Heart left ventricle (tissue), 13 donors: ENCODE measurements around the gene AKR7A2.

ENCODE experiments used
- CTCF ChIP-seq, 12 donors: fragments of 200-600 bp; sonication (generic) in 4 of 12; IDR thresholded peaks; one replicate each; pipeline versions ENCODE4 v1.5.0 to v1.8.0; 2018 to 2022; ENCODE audit warnings: antibody characterized with exemption in 12 of 12, mild to moderate bottlenecking in 5 of 12
- POLR2A ChIP-seq, 2 donors: fragments of 450-650 bp; IDR thresholded peaks; one replicate each; pipeline ENCODE4 v1.6.1; 2017; ENCODE audit warnings: antibody characterized with exemption in 2 of 2, mild to moderate bottlenecking in 2 of 2, moderate library complexity in 2 of 2
- donor health status: ischemic (EF 13 %, LVEDD 7.1; RV severe dilation, severe dysfunction).
- donor health status: DM: no; HTN: yes; CAD: no.
- donor health status: DM: no; HTN: no; CAD: no.
- donor health status: ischemic (EF 25% LVEDD 6.9; RV normal size, moderate dysfunction).
- donor health status: ischemic (EF 25% LVEDD 5.7; RV mildly dilated, moderate dysfunction).
- donor health status: ischemic (EF 35%, LVEDD 5.7; RV mildly dilated, moderate dysfunction).
- donor health status: nonischemic (EF 11% LVEDD 7.7; RV severe dilation, severe dysfunction).
- donor health status: DM: yes; HTN: yes; CAD: no.
- donor health status: PGD.
- donor health status: ischemic (EF 29% LVEDD 5.4; RV normal size, mild dysfunction).
- donor health status: nonischemic (EF 23%, LVEDD 6.1; RV moderate dilation, normal function).

GRCh38 chr1:19344372-19344810 is 32.4 kb upstream of the AKR7A2 start:
- TF ChIP-seq CTCF (IDR thresholded peaks at IDR 0.05) (peak; percentile 80 to 96 (median 87)), POLR2A (IDR thresholded peaks at IDR 0.05) (no peak)
